HepG2 (cell line): Measurements from ENCODE around the gene PDGFD. TPM values are rescaled to one million over a fixed set of nuclear protein-coding genes. Genes with fewer than 3 reads are reported as not detected.

Experiments used
- ATAC-seq: fragments of 200-7000 bp; cut with Tn5 transposase; 3 replicates; pipeline ENCODE4 v1.9.1; 2020; ENCODE audit warnings: mild to moderate bottlenecking, moderate library complexity
- BruUV-seq: library from RNA; stranded (reverse); fragments of 400-500 nt; replicated peaks from 2 replicates; lab custom pipeline; 2021; lab: Mats Ljungman, UMichigan
- CTCF ChIA-PET: fragments of 300-600 bp; formaldehyde crosslinking; extraction: SDS; loops from one replicate; lab custom pipeline; 2021; ENCODE audit warnings: low total read pairs, inconsistent platforms, low intra/inter-chr PET ratio; lab: Yijun Ruan, JAX
- POLR2A ChIA-PET: fragments of 350-600 bp; sonication (Branson Sonifier 250); formaldehyde crosslinking; loops from one replicate; lab custom pipeline; 2020; ENCODE audit warnings: antibody characterized with exemption, inconsistent platforms; lab: Yijun Ruan, JAX
- DNase-seq: peaks from one replicate; pipeline ENCODE4 v3.0.0-alpha.2; 2015; ENCODE audit warnings: low spot score
- FAIRE-seq: peaks from 3 replicates; lab custom pipeline; 2011; peaks lifted over from hg19 to GRCh38; lab: Jason Lieb, UNC
- H2AFZ ChIP-seq: one replicate; pipeline ENCODE4 v1.6.1; 2011; ENCODE audit warnings: low read length, inconsistent platforms
- H3K27ac ChIP-seq: fragments of 300-600 bp; 3 replicates; pipeline ENCODE4 v1.8.0; 2011; ENCODE audit warnings: mixed run types, mild to moderate bottlenecking, mixed read lengths, low read length, inconsistent platforms; ENCODE audit not compliant: insufficient read depth; ENCODE audit errors: extremely low read length
- H3K27me3 ChIP-seq, 2 experiments: fragments of 200-600 bp in 1 of 2; 2 replicates in 1 of 2; 3 replicates in 1 of 2; pipeline versions ENCODE4 v1.6.0 to v1.8.0; 2011; ENCODE audit warnings: low read length in 2 of 2, mild to moderate bottlenecking in 2 of 2, moderate library complexity in 2 of 2, inconsistent platforms in 1 of 2; ENCODE audit not compliant: insufficient read depth in 2 of 2, control insufficient read depth in 1 of 2
- H3K36me3 ChIP-seq, 2 experiments: fragments of 200-600 bp in 1 of 2; replicated peaks in 1 of 2; 2 replicates in 1 of 2; 3 replicates in 1 of 2; pipeline versions ENCODE4 v1.5.1 to v1.8.0; 2011; ENCODE audit warnings: low read length in 2 of 2, inconsistent platforms in 1 of 2; ENCODE audit not compliant: insufficient read depth in 2 of 2, control insufficient read depth in 1 of 2
- H3K4me1 ChIP-seq: 2 replicates; pipeline ENCODE4 v1.5.1; 2012; ENCODE audit warnings: low read length, inconsistent platforms; ENCODE audit not compliant: insufficient read depth
- H3K4me2 ChIP-seq: 2 replicates; pipeline ENCODE4 v1.6.0; 2011; ENCODE audit warnings: low read depth, low read length, inconsistent platforms
- H3K4me3 ChIP-seq, 3 experiments: fragments of 200-600 bp in 1 of 3; sonication (generic), shearing (Covaris generic) in 1 of 3; replicated peaks in 1 of 3; 2 replicates each; pipeline ENCODE4 v1.5.1; 2011 to 2016; ENCODE audit warnings: low read length in 3 of 3, inconsistent platforms in 2 of 3, low read depth in 2 of 3, mild to moderate bottlenecking in 2 of 3, control low read depth in 1 of 3, mixed read lengths in 1 of 3; ENCODE audit not compliant: insufficient read depth in 1 of 3
- H3K79me2 ChIP-seq: one replicate; pipeline ENCODE4 v1.6.1; 2011; ENCODE audit warnings: low read length, inconsistent platforms; ENCODE audit not compliant: insufficient read depth
- H3K9ac ChIP-seq: 2 replicates; pipeline ENCODE4 v1.6.0; 2011; ENCODE audit warnings: mild to moderate bottlenecking, low read depth, low read length, inconsistent platforms; ENCODE audit not compliant: insufficient read depth
- H3K9me3 ChIP-seq: 2 replicates; pipeline ENCODE4 v1.5.1; 2012; ENCODE audit warnings: mild to moderate bottlenecking, low read length
- H4K20me1 ChIP-seq: 2 replicates; pipeline ENCODE4 v1.6.0; 2011; ENCODE audit warnings: inconsistent platforms, mild to moderate bottlenecking, low read length, moderate library complexity; ENCODE audit not compliant: insufficient read depth
- DMAP1 ChIP-seq: IDR thresholded peaks from 2 replicates; pipeline ENCODE4 v1.6.1; 2016
- HES4 ChIP-seq: sonication (generic); formaldehyde crosslinking; IDR thresholded peaks from 2 replicates; pipeline ENCODE4 v1.9.0; 2021; ENCODE audit warnings: mild to moderate bottlenecking, missing genetic modification reagents, borderline replicate concordance
- MXD3 ChIP-seq: IDR thresholded peaks from 2 replicates; pipeline ENCODE4 v1.6.1; 2016; ENCODE audit warnings: mild to moderate bottlenecking, missing biosample characterization, missing genetic modification reagents
- NBN ChIP-seq: fragments of 450-650 bp; conservative IDR thresholded peaks from 2 replicates; pipeline ENCODE4 v1.6.1; 2017
- TFAP4 ChIP-seq: sonication (generic); IDR thresholded peaks from 2 replicates; pipeline ENCODE4 v1.6.1; 2016; ENCODE audit warnings: low read depth, borderline replicate concordance
- ZNF180 ChIP-seq: sonication (generic); formaldehyde crosslinking; IDR thresholded peaks from 2 replicates; pipeline ENCODE4 v1.4.0; 2020; ENCODE audit warnings: low read depth, missing genetic modification reagents, borderline replicate concordance
- ZNF790 ChIP-seq: sonication (generic); formaldehyde crosslinking; IDR thresholded peaks from 2 replicates; pipeline ENCODE4 v1.8.0; 2022; ENCODE audit warnings: missing genetic modification reagents, mild to moderate bottlenecking, borderline replicate concordance
- WGBS: methylation state at CpG from one replicate; pipeline ENCODE4 v1.1.6; 2017; ENCODE audit warnings: low lambda C conversion rate; 5-methylcytosine and 5-hydroxymethylcytosine counted together
- in situ Hi-C: cut with HindIII; loops from 2 replicates; pipeline ENCODE4 v1.10.0; 2017; ENCODE audit warnings: low pct_unique_long_range_greater_than_20kb; ENCODE audit not compliant: extremely low pct_ligation_motif_present
- intact Hi-C: fragments of 100-400 bp; cut with micrococcal nuclease; formaldehyde crosslinking; loops from one replicate; pipeline ENCODE4 v1.10.0; 2022; ENCODE audit not compliant: unreplicated experiment
- polyA plus RNA-seq, 8 experiments: library from polyadenylated mRNA; depleted of rRNA in 3 of 8; stranded (reverse) in 7 of 8; unstranded in 1 of 8; fragments of >200 nt; fragmentation: Illumina TruSeq in 4 of 8; extraction: Trizol in 4 of 8; gene quantifications; 2 replicates each; pipeline versions ENCODE4 v1.2.1 to v1.2.3, GENCODE V29; 2011 to 2016; ENCODE audit warnings: low read depth in 4 of 8, missing spikeins in 1 of 8, mixed read lengths in 1 of 8; ENCODE audit not compliant: insufficient read depth in 1 of 8
- total RNA-seq, 5 experiments: library from RNA; depleted of rRNA; stranded (reverse); fragments of >200 nt; fragmentation: Illumina TruSeq; extraction: Trizol; gene quantifications; 2 replicates each; pipeline ENCODE4 v1.2.3, GENCODE V29; 2016; ENCODE audit warnings: low read depth in 1 of 5

The PDGFD gene
- total and polyA plus RNA-seq, 2 of the 13 experiments (the other 11 are each of a cell fraction or from before 2014, with no cell fraction given): 0.09 to 0.29 TPM

DNA sequence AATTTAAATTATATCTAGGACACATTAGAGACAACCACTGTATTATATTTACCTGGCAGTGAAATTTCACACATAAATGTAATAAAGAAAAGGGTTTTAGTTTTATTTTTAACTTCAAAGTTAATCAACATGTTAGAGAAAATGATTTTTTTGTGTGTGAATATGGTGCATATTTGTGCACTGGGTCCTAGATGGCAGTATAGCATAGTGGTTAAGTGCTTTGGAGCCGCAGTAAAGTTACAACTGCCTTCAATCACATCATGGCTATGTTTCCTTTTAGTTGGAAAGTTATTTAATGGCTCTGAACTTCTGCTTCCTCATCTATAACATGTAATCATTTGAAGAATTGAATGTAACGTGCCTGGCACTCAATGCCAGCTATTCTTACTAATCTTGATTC, 236.4 kb downstream of the PDGFD start:
- ATAC-seq: no peak
- no peak for FAIRE-seq
- H3K4me1 ChIP-seq: no peaks in the 10 kb centered on the region
- 0% methylated on average over 2 of the region's 2 CpGs for WGBS
- no peak overlapping the region for H3K4me2 ChIP-seq
- in situ Hi-C loops: no loop called here
- no peaks in the 10 kb centered on the region for H3K27me3 ChIP-seq
- no peaks in the 10 kb centered on the region for H4K20me1 ChIP-seq
- H3K9ac ChIP-seq: no peak overlapping the region
- no peak overlapping the region for H3K27ac ChIP-seq
- BruUV-seq: no TSS peak
- no peak overlapping the region for H2AFZ ChIP-seq
- TF ChIP-seq NBN (no peak), ZNF790 (CRISPR knock-in tag) (no peak), DMAP1 (CRISPR knock-in tag) (no peak), MXD3 (CRISPR knock-in tag) (no peak)
- ChIA-PET CTCF (no interaction called here), POLR2A (no interaction called here)
- DNase-seq: no peak
- intact Hi-C loops: no loop called here
- H3K79me2 ChIP-seq: no peaks in the 10 kb centered on the region
- H3K4me3 ChIP-seq: no peak overlapping the region
- no peaks in the 10 kb centered on the region for H3K36me3 ChIP-seq
- H3K9me3 ChIP-seq: peaks cover 8% of the 10 kb centered on the region; the same call in 1 of the 2 replicates

GRCh38 chr11:103926990-103927389, 237.0 kb downstream of the PDGFD start:
- intact Hi-C loops: no loop called here
- Histone ChIP-seq H4K20me1 (no peaks in the 10 kb centered on the region), H3K27me3 (no peaks in the 10 kb centered on the region), H3K4me3 (no peak overlapping the region), H3K9ac (no peak overlapping the region), H3K9me3 (0 out of 2 replicates have a peak, but pooled peaks cover 5% of the 10 kb centered on the region), H3K4me1 (no peaks in the 10 kb centered on the region), H2AFZ (no peak overlapping the region), H3K27ac (no peak overlapping the region), H3K4me2 (no peak overlapping the region), H3K79me2 (no peaks in the 10 kb centered on the region), H3K36me3 (no peaks in the 10 kb centered on the region)
- ATAC-seq (no peak), DNase-seq (no peak), FAIRE-seq (no peak)
- TF ChIP-seq HES4 (CRISPR knock-in tag): no peak
- no peak for TF ChIP-seq TFAP4
- TF ChIP-seq ZNF180 (CRISPR knock-in tag): no peak
- ChIA-PET POLR2A (no interaction called here), CTCF (no interaction called here)
- WGBS: 17% methylated on average over 5 of the region's 5 CpGs
- no TSS peak for BruUV-seq
- in situ Hi-C loops: no loop called here
